ENCODE measurements around the gene HBEGF.

DNA sequence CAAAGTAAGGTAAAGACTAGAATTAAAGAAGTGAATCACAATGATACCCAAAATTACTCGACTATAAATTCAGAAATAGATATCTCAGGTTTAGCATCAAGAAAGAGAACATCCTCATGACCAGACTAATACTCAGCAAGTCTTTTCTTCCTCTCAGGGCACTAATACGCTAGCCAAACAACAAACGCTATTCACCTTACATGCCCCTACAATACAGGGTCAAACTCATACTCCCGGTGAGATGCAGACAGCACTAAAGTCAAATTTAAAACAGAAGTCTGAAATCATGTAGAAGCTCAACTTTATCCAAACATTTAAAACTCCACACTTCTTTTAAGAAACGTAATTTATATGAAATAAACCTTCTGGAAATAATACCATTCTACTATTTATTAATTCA is 49.1 kb downstream of the HBEGF start:
- TF ChIP-seq EZH2 (IDR thresholded peaks at IDR 0.05; ENCODE audit: insufficient read depth, poor library complexity, severe bottlenecking), result no peak
- TF ChIP-seq EZH2phosphoT487 (IDR thresholded peaks at IDR 0.05; ENCODE audit: insufficient read depth, low read depth), result no peak

Data from GM23248 (cell line).